ENCODE data around the gene DEFB119.

DEFB119 gene

GRCh38 chr20:31425797-31426196, 35.4 kb upstream of the DEFB119 start:
- H3K36me3 ChIP-seq (replicated peaks; ENCODE audit: insufficient read depth, low read length), result no peaks in the 10 kb centered on the region
- H3K4me2 ChIP-seq (ENCODE audit: low read depth, low read length), result no peak overlapping the region
- DNase-seq, result no peak
- no peak overlapping the region for H3K9ac ChIP-seq (ENCODE audit: low read length)
- H3K79me2 ChIP-seq (ENCODE audit: low read length), result no peaks in the 10 kb centered on the region
- no peak overlapping the region for H2AFZ ChIP-seq (ENCODE audit: low read length)
- H3F3A ChIP-seq (ENCODE audit: insufficient read depth, low read length), result no peaks in the 10 kb centered on the region
- H3K4me3 ChIP-seq (ENCODE audit: low read length), result no peak overlapping the region
- no peak for TF ChIP-seq CTCF (IDR thresholded peaks at IDR 0.05; ENCODE audit: low read length)
- TF ChIP-seq EZH2 (optimal IDR thresholded peaks at IDR 0.05; ENCODE audit: low read depth, low read length), result no peak
- no peak for TF ChIP-seq EZH2phosphoT487 (IDR thresholded peaks at IDR 0.05; ENCODE audit: low read length)
- no peaks in the 10 kb centered on the region for H3K4me1 ChIP-seq (ENCODE audit: low read length)
- H3K27me3 ChIP-seq (replicated peaks; ENCODE audit: insufficient read depth, low read length), result no peaks in the 10 kb centered on the region
- no peaks in the 10 kb centered on the region for H3K9me3 ChIP-seq (replicated peaks; ENCODE audit: insufficient read depth, low read length)
- no peaks in the 10 kb centered on the region for H4K20me1 ChIP-seq (ENCODE audit: insufficient read depth, low read length)
- H3K27ac ChIP-seq (ENCODE audit: low read length), result no peak overlapping the region
- no peaks in the 10 kb centered on the region for H3K9me2 ChIP-seq (replicated peaks; ENCODE audit: insufficient read depth, low read length)

- no peak for TF ChIP-seq EZH2phosphoT487 (IDR thresholded peaks at IDR 0.05; ENCODE audit: low read length)
- no peak for TF ChIP-seq CTCF (IDR thresholded peaks at IDR 0.05; ENCODE audit: low read length)
- no peak for TF ChIP-seq EZH2 (optimal IDR thresholded peaks at IDR 0.05; ENCODE audit: low read depth, low read length)
- Histone ChIP-seq H4K20me1 (ENCODE audit: insufficient read depth, low read length) (no peaks in the 10 kb centered on the region), H3K79me2 (ENCODE audit: low read length) (no peaks in the 10 kb centered on the region), H3K27me3 (replicated peaks; ENCODE audit: insufficient read depth, low read length) (no peaks in the 10 kb centered on the region), H2AFZ (ENCODE audit: low read length) (no peak overlapping the region), H3K27ac (ENCODE audit: low read length) (no peak overlapping the region), H3F3A (ENCODE audit: insufficient read depth, low read length) (no peaks in the 10 kb centered on the region), H3K9ac (ENCODE audit: low read length) (no peak overlapping the region), H3K4me1 (ENCODE audit: low read length) (no peaks in the 10 kb centered on the region), H3K4me3 (ENCODE audit: low read length) (no peak overlapping the region), H3K36me3 (replicated peaks; ENCODE audit: insufficient read depth, low read length) (no peaks in the 10 kb centered on the region), H3K9me3 (replicated peaks; ENCODE audit: insufficient read depth, low read length) (no peaks in the 10 kb centered on the region), H3K4me2 (ENCODE audit: low read depth, low read length) (no peak overlapping the region), H3K9me2 (replicated peaks; ENCODE audit: insufficient read depth, low read length) (no peaks in the 10 kb centered on the region)
- DNase-seq, result no peak
Observed at GRCh38 chr20:31418307-31418706, 27.9 kb upstream of the DEFB119 start.

- Histone ChIP-seq H2AFZ (ENCODE audit: low read length) (no peak overlapping the region), H3K27ac (ENCODE audit: low read length) (no peak overlapping the region), H3K9ac (ENCODE audit: low read length) (no peak overlapping the region), H4K20me1 (ENCODE audit: insufficient read depth, low read length) (no peaks in the 10 kb centered on the region), H3K4me2 (ENCODE audit: low read depth, low read length) (no peak overlapping the region), H3K4me1 (ENCODE audit: low read length) (no peaks in the 10 kb centered on the region), H3K9me3 (replicated peaks; ENCODE audit: insufficient read depth, low read length) (no peaks in the 10 kb centered on the region), H3F3A (ENCODE audit: insufficient read depth, low read length) (no peaks in the 10 kb centered on the region), H3K27me3 (replicated peaks; ENCODE audit: insufficient read depth, low read length) (no peaks in the 10 kb centered on the region), H3K36me3 (replicated peaks; ENCODE audit: insufficient read depth, low read length) (no peaks in the 10 kb centered on the region), H3K79me2 (ENCODE audit: low read length) (no peaks in the 10 kb centered on the region), H3K9me2 (replicated peaks; ENCODE audit: insufficient read depth, low read length) (no peaks in the 10 kb centered on the region), H3K4me3 (ENCODE audit: low read length) (no peak overlapping the region)
- TF ChIP-seq CTCF (IDR thresholded peaks at IDR 0.05; ENCODE audit: low read length) (no peak), EZH2phosphoT487 (IDR thresholded peaks at IDR 0.05; ENCODE audit: low read length) (no peak), EZH2 (optimal IDR thresholded peaks at IDR 0.05; ENCODE audit: low read depth, low read length) (no peak)
- DNase-seq, result no peak
Observed at GRCh38 chr20:31415653-31416052, 25.3 kb upstream of the DEFB119 start.
